NCI-H1417 (cell line): ENCODE measurements around the gene PEX10.
"Not testable (repeated sequence)": the region's sequence is repeated elsewhere in the genome, so short reads cannot be mapped to it uniquely, and the experiment has no call there.

Source experiments
- DNase-seq, 3 experiments: peaks; one replicate each; lab custom pipeline; 2025; lab: John Stamatoyannopoulos, UW

The PEX10 gene

GRCh38 chr1:2443277-2444137 is 31.1 kb upstream of the PEX10 start:
- DNase-seq = no peak

DNA sequence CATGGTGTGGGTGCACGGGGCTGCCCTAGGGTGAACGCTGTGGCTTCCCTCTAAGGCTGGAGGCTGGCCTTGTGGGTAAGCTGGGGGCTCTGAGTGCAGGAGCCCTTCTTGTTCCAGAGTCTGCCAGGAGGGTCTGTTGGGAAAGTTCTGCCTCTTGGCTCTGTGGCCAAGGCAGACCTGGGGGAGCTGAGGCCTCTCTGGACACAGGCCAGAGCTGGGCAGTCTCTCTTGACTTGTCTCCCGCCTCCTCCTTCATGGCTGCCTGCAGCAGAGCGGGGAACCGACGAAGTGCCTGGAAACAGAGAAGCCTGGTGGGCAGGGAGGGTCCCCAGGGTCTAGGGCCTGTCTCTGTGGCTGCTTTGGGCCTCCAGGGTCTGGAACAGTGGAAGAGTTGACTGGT is 30.3 kb upstream of the PEX10 start:
- no peak for DNase-seq

DNA sequence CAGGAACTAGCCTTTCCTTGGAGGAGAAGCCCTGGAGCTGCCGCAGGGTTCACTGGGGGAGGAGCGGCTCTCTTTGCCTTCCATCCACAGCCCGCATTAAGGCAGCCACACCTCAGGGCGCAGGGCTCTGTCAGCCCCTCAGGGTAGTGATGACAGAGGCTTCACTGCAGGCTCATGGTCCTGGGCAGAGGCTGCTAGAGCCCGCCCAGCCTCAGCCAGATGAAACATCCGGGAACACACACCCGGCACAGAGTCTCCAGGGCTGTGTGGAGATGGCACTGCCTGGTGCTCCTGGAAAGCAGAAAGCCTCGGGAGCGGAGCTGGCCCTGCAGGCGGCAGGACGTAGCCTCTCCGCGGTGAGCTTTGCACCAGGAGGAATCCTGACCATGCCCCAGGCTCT is 29.4 kb upstream of the PEX10 start:
- no peak for DNase-seq

- not testable (repeated sequence) for DNase-seq
Observed at GRCh38 chr1:2440346-2440745, 28.0 kb upstream of the PEX10 start.

- no peak for DNase-seq
Observed at GRCh38 chr1:2439369-2439768, 27.0 kb upstream of the PEX10 start.

DNA sequence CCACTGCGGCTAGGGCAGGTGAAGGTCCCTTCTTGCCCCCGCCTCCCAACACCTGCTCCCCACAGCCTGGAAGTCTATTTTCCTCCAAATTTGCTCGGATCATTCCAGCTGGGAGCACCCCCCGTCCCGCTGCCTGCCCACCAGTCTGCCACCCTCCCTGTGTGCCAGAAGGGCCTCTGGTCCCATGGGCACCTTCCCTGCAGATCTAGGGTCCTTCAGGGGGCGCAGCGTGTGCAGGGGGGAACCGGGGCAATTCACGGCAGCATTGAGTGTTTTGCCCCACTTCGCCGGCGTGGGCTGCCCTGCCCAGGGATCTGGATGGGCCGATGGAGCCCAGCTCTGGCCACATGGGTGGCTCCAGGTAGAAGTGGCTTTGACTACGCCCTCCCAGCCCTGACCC is 26.3 kb upstream of the PEX10 start:
- no peak for DNase-seq

DNA sequence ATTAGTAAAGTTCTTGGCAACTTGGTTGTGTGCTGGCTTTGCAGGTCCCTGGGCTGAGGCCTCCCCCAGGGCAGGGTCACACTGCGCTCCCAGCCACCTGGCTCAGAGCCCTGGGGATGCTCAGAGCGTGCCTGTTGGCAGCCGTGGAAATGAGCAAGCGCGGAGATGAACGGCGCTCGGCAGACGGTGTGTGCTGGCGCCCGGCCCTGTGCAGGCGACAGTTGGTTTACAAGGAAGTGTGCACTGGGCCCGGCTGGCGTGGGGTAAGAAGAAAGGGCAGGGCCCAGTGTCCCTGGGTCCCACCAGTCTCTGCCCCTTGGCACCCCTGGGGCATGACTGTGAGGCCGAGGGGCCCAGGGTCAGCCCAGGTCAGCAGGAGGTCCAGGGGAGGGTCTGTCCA is 25.7 kb upstream of the PEX10 start:
- no peak for DNase-seq

GRCh38 chr1:2437617-2438016 is 25.3 kb upstream of the PEX10 start:
- no peak for DNase-seq

- DNase-seq = no peak
Observed at GRCh38 chr1:2436876-2437275, 24.5 kb upstream of the PEX10 start.

GRCh38 chr1:2435746-2436355 is 23.5 kb upstream of the PEX10 start:
- no peak for DNase-seq

- DNase-seq = no peak
Observed at GRCh38 chr1:2435091-2435490, 22.7 kb upstream of the PEX10 start.

GRCh38 chr1:2433936-2434655 is 21.7 kb upstream of the PEX10 start:
- DNase-seq = peak in 1 of 3 experiments; percentile 15

DNA sequence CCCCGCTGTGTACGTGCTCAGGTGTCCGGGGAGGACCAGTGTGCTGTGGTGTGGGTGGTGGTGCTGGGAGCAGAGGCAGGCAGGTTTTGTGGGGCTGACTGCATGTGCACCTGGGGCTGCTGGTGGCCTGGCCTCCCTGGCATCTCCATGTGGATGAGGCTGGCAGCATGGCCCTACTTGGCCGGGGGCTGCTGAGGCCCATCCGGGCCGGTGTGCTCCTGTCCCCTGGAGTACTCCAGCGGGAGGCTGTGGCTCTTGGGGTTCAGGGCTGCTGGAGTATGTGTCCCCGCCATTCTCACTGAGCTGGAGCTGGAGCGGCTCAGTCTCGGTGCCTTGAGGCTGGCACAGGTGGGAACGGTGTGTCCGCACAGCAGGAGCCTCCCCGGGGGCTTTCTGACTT is 20.8 kb upstream of the PEX10 start:
- DNase-seq = peak in 1 of 3 experiments; percentile 6

DNA sequence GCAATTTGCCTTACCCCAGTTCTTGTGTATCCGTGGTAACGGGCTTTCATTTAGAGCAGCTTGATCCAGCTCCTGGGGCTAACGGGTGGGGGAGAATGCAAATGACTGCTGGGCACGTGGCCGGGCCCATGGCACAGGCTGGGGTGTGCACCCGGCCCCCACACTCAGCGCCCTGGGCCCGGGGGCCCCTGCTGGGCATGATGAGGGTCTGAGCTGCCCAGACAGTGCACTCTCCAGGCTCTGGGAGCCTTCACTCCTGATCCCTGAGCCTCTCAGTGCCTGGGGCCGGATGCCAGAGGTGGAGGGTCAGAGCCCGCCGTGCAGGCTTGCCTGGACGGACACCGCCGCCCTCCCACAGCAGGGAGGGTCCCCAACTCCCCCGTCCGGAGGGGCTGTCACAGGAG is 20.1 kb upstream of the PEX10 start:
- DNase-seq = peak in 1 of 3 experiments; percentile 12

DNA sequence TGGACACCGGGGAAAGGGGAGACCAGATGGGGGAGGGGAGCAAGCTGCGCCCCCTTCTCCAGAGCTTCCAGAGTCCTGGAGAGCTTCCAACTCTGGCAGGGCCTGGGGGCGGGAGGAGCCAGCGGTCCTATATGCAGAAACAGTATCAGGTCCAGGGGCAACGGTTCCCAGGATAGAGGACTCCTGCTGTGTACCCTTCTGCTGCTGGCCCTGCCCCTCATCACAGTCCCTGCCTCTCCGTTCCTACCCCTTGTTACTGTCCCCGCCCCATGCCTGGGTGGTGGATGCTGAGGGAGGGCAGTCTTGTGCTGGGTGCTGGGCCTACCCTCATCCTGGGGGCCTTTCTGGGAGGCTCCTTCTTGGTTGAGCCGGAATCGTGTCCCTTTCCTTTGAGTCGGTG is 19.2 kb upstream of the PEX10 start:
- peak in 1 of 3 experiments; percentile 51 for DNase-seq

DNA sequence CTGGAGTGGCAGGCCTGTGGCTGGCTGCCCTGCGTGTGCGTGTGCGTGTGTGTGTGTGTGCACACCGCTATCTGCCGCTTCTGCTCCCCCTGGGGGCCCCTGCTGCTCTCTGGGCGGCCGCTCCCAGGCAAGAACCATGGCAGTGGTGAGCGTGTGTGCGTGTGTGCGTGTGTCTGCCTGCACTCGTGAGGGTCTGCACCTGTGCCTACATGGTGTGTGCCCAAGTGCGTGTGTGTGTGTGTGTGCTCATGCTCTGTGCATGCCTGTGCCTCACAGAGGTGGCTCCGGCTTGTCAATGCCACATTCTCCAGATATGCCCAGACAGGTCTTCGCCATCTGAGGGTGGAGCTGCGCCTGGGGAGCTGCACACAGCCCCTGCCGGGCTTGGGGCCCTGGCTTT is 18.7 kb upstream of the PEX10 start:
- peak in 2 of 3 experiments; percentile 27 to 51 for DNase-seq

- DNase-seq = no peak
Observed at GRCh38 chr1:2430592-2430973, 18.2 kb upstream of the PEX10 start.

DNA sequence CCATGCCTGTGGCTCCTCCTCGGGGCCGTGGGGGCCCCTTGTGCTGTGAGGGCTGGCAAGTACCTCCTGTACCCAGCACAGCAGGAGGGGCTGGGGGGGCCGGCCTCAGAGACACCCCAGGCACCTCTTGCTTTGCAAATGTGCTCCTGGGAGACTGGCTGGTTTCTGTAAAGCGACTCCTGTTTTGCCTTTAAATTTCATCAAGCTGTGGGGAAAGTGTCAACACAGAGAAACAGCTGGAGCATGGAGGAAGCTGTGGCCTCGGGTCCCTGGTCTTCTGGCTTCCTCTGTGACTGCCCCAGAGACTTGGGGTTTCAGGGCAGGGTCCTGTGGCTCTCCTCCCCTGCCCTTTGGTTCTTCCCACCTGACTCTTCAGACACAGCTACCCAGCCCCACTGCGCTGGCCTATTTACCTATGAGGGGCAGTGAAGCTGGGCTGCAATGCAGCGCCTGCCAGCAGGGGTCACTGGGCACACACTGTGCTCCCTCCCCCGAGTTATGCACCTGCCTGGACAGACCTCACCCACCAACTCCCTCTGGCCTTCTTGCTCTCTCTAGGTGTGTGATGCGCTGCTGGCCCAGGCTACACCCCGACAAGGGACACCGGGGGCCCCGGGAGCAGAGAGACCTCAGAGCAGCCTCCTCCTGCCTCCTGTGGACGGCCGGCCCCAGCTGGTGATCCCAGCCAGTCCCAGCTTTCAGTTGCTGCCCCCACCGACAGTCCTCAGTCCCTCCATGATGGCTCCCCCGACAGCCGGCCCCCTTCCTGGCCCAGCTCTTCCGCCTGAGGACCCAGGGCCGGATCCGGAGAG is 17.6 kb upstream of the PEX10 start:
- no peak for DNase-seq

DNA sequence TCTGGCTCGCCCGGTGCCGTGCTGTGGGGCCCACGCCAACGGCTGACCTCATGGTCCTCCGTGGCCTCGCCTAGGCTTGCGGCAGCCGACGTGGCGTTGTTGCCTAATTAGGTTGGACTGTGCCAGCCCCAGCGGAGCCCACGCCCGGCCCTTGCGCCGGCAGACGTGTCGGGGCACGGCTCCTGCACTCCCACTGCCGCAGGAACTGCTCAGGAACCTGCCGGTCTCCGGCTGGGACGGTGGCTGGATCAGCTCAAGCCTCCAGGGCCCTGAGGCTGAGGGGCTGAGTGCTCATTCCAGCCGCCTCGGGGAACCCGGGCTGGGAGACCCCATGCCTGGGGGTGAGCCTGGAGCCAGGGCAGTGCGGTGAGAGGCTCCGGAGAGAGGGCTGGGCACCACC is 16.1 kb upstream of the PEX10 start:
- no peak for DNase-seq

GRCh38 chr1:2427976-2428375 is 15.6 kb upstream of the PEX10 start:
- no peak for DNase-seq

GRCh38 chr1:2427051-2427450 is 14.7 kb upstream of the PEX10 start:
- DNase-seq = no peak

- DNase-seq = no peak
Observed at GRCh38 chr1:2426540-2426939, 14.2 kb upstream of the PEX10 start.
